Erythroblast (primary cell): Measurements from ENCODE around the gene DAPK2.

Experiments used
- DNase-seq, 2 experiments: peaks; one replicate each; lab custom pipeline; 2025; lab: John Stamatoyannopoulos, UW
- GATA1 ChIP-seq: IDR thresholded peaks from 2 replicates; pipeline ENCODE4 v1.6.1; 2011; ENCODE audit warnings: low read depth, mild to moderate bottlenecking, control low read depth, low read length, moderate library complexity
- POLR2A ChIP-seq: IDR thresholded peaks from 2 replicates; pipeline ENCODE4 v1.6.1; 2011; ENCODE audit warnings: mild to moderate bottlenecking, low read length

The DAPK2 gene

GRCh38 chr15:63892794-63893441 is 153.4 kb downstream of the DAPK2 start:
- TF ChIP-seq GATA1, result no peak
- TF ChIP-seq POLR2A, result no peak
- DNase-seq, result peak in 1 of 2 experiments; percentile 29

DNA sequence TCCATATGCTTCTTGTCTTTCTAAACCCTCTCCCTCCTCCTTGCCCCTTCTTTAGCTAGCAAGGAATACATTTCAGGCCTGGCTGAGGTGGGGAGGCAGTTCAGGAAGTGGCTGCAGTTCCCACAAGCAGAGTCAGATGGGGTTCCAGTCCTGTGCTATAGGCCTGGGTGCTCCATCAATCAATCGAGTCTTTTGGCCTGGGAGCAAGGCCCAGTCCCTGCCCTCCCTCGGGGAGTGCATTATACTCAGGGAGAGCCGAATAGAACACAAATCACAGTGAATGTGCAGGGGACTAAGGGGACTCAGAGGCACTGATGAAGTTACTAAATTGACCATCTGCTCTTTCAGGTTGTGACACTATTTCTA is 154.5 kb downstream of the DAPK2 start:
- TF ChIP-seq GATA1 (no peak), POLR2A (no peak)
- no peak for DNase-seq

DNA sequence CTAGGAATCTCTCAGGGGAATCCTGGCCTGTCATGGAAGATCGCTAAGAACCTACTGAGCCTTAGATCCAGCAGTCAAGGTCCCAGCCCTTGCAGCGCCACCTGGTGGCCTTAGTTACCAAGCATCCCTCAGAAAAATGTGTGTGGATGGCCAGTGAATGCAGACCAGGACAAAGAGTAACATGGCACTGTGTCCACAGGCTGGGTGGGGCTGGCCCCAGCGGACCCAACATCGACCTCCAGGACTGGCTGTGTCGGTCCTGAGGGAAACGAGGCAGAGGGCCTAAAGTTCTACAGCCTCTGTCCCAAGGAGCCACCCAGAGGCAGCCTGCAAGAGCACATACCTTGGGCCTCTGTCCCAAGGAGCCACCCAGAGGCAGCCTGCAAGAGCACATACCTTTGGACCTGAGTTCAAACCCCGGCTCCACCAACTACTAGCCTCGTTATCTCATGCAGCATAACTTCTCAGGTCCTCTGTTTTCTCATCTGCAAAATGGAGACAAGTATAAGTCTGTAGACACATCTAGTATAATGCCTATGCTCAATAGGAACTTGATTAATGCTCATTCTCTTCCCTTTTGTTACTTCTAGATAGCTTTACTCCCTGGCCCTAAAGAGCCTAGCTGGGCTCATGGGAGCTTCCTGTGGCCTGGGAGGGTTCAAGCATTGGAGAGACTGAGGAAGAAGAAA is 155.1 kb downstream of the DAPK2 start:
- peak; percentile 82 to 91 for DNase-seq
- no peak for TF ChIP-seq GATA1
- TF ChIP-seq POLR2A, result no peak

DNA sequence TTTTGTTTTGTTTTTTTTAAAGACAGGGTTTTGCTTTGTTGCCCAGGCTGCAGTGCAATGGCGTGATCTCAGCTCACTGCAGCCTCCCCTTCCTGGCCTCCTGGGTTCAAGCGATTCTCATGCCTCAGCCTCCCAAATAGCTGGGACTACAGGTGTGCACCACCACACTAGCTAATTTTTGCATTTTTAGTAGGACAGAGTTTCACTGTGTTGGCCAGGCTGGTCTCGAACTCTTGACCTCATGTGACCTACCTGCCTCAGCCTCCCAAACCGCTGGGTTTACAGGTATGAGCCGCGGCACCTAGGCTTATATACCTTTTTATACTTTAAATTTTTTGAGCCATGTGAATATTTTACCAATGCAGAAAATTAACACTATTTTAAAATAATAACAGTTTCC is 155.7 kb downstream of the DAPK2 start:
- DNase-seq, result no peak
- TF ChIP-seq GATA1, result no peak
- no peak for TF ChIP-seq POLR2A

GRCh38 chr15:63889831-63890230 is 156.5 kb downstream of the DAPK2 start:
- peak in 1 of 2 experiments; percentile 20 for DNase-seq
- no peak for TF ChIP-seq GATA1
- TF ChIP-seq POLR2A, result no peak

DNA sequence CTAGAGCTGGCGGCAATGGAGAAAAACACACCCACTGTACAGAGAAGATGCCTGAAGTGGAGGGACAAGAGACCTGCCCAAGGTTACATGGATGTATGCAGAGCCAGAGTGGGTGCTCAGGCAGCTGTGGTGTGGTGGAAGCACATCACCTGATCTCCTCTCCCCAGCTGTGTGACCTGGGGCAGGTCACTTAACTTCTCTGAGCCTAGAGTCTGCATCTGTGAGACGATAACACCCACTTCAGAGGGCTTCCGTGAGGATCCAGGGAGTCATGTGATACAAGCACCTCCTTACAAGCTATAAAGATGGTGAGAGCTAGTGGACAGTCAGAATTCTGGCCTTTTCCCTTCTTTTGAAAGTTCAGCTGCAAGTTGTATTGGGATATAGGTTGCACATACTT is 157.5 kb downstream of the DAPK2 start:
- TF ChIP-seq GATA1 (no peak), POLR2A (no peak)
- no peak for DNase-seq

GRCh38 chr15:63888146-63888545 is 158.1 kb downstream of the DAPK2 start:
- TF ChIP-seq GATA1 (no peak), POLR2A (no peak)
- DNase-seq, result no peak

- no peak for TF ChIP-seq GATA1
- TF ChIP-seq POLR2A, result no peak
These were observed 158.7 kb downstream of the DAPK2 start for GRCh38 chr15:63887630-63888029.

DNA sequence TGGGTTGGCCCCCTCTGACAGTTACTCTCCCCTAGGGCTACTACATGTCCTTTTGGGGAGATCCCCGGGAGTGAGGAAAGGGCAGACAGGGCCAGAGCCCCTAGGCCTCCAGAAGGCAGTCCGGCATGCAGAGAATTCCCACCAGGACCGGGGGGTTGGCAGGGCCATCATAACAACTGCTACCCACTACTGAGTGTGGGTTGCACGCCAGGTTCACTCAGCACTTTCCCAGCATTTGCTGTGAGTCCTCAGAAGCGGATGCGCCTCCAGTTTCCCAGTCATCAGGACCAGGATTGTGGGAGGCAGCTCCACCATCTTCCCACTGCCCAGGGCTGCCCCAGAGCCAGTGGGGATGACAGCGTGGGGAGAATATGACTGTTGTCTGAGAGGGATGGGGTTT is 161.3 kb downstream of the DAPK2 start:
- no peak for DNase-seq
- TF ChIP-seq GATA1, result no peak
- TF ChIP-seq POLR2A, result no peak

More at GRCh38 chr15:63887630-63888029, 158.7 kb downstream of the DAPK2 start:
- DNase-seq, result no peak

GRCh38 chr15:63881431-63881830 is 164.9 kb downstream of the DAPK2 start:
- no peak for DNase-seq

GRCh38 chr15:63880744-63881143 is 165.5 kb downstream of the DAPK2 start:
- DNase-seq, result no peak
- TF ChIP-seq POLR2A (no peak), GATA1 (no peak)

More at GRCh38 chr15:63881431-63881830, 164.9 kb downstream of the DAPK2 start:
- TF ChIP-seq GATA1 (no peak), POLR2A (no peak)

- no peak for DNase-seq
- no peak for TF ChIP-seq GATA1
- TF ChIP-seq POLR2A, result no peak
These were observed 166.3 kb downstream of the DAPK2 start for GRCh38 chr15:63879995-63880394.

DNA sequence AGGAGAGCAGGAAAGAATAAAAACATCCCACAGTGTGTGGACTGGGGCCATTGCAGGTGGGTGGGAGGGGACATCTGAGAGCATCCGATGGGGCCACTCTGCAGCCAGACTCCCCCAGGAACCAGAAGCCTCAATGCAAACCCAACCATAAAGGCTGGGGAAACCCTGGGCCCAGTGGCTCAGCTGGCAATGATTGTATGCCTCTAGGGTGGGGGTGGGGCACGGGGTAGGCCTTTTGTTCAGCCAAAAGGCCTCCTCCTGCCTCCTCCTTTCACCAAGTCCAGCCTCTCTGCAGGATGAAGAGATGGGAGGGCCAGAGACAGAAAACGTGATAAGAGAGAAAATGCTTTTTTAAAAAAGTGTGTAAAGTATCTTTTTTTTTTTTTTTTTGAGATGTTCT is 167.1 kb downstream of the DAPK2 start:
- TF ChIP-seq GATA1 (no peak), POLR2A (no peak)
- no peak for DNase-seq

- no peak for TF ChIP-seq POLR2A
- no peak for TF ChIP-seq GATA1
- DNase-seq, result no peak
These were observed 168.5 kb downstream of the DAPK2 start for GRCh38 chr15:63877713-63878271.
